Skeletal muscle satellite cell (primary cell): ENCODE measurements around the gene ENTPD1.
A peak's percentile ranks its signal among the peaks of the same experiment; 100 is the strongest.

Source experiments
- H3K27me3 ChIP-seq: 2 replicates; pipeline ENCODE4 v1.7.0; 2013; ENCODE audit warnings: low read length; ENCODE audit not compliant: control insufficient read depth, insufficient read depth
- H3K36me3 ChIP-seq: 2 replicates; pipeline ENCODE4 v1.7.0; 2013; ENCODE audit warnings: mild to moderate bottlenecking, control low read depth, low read length; ENCODE audit not compliant: insufficient read depth
- H3K4me1 ChIP-seq: 2 replicates; pipeline ENCODE4 v1.7.0; 2013; ENCODE audit warnings: low read length; ENCODE audit not compliant: control insufficient read depth, insufficient read depth
- H3K4me2 ChIP-seq: 2 replicates; pipeline ENCODE4 v1.7.0; 2013; ENCODE audit warnings: mild to moderate bottlenecking, low read length
- H3K4me3 ChIP-seq: 2 replicates; pipeline ENCODE4 v1.7.0; 2013; ENCODE audit warnings: low read length
- H3K9ac ChIP-seq: 2 replicates; pipeline ENCODE4 v1.7.0; 2013; ENCODE audit warnings: mild to moderate bottlenecking, low read depth, low read length, moderate library complexity
- H3K9me3 ChIP-seq: replicated peaks from 2 replicates; pipeline ENCODE4 v1.7.0; 2013; ENCODE audit warnings: mild to moderate bottlenecking, control low read depth, low read length

ENTPD1 gene

GRCh38 chr10:95835911-95836310, 79.9 kb downstream of the ENTPD1 start:
- Histone ChIP-seq H3K4me2 (no peak overlapping the region), H3K27me3 (no peaks in the 10 kb centered on the region), H3K9me3 (no peaks in the 10 kb centered on the region), H3K4me3 (no peak overlapping the region), H3K36me3 (no peaks in the 10 kb centered on the region), H3K9ac (no peak overlapping the region), H3K4me1 (no peaks in the 10 kb centered on the region)

DNA sequence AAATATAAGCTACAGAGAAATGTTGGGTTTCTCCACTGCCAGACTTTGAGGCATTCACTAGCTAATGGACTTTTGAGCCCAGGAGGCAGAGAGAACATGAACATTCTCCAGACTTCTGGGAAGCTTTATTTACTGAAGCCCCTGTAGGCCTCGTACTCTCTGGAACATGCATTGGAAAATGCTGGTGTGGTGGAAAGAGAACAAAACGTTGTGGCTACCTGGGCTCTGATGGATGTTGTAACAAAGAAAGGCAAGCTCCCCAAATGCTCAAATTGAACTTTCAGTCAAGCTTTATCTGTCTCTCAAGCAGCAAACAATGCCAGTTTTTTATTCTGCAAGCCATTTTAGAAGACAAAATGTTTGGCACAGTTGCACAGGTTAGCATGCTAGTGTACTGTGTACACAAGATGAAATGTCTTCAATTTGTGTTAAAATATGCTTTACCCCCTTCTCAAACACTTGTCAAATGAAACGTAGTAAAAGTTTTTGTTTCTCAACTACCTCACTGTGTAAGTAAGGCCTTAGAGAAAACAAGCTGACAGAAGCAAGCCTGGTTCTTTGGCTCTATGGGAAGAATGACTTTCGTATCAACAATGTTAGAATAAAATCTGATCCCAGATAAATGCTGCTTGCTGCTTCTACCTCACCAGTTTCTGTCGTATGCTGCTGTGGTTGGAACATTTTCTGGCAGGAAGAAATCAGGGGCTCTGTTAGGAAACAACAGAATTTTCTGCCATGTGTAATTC, 80.8 kb downstream of the ENTPD1 start:
- Histone ChIP-seq H3K9ac (no peak overlapping the region), H3K4me3 (no peak overlapping the region), H3K4me1 (no peaks in the 10 kb centered on the region), H3K36me3 (no peaks in the 10 kb centered on the region), H3K27me3 (no peaks in the 10 kb centered on the region), H3K4me2 (no peak overlapping the region), H3K9me3 (no peaks in the 10 kb centered on the region)

DNA sequence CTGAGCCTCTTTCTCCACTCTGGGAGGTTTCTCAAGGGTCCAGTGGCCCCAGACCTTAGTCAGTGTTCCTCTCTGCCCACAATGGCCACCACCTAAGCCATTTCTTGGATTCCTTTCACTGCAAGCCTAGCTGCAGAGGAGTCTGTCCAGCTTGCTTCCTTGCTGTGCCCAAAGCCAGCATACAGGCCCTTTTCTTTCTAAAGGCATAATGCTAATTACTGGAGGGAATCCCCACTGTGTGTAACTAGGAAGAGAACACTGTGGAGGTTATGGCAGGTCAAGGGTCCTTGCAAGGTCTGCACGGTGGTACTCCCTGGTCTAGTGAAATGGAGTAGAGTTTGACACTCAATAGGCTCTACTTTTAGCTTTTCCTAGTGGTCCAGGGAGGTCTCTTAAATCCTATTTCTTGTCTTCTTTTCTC, 81.4 kb downstream of the ENTPD1 start:
- no peaks in the 10 kb centered on the region for H3K9me3 ChIP-seq
- H3K4me3 ChIP-seq, result no peak overlapping the region
- no peaks in the 10 kb centered on the region for H3K4me1 ChIP-seq
- H3K9ac ChIP-seq, result no peak overlapping the region
- H3K4me2 ChIP-seq, result no peak overlapping the region
- no peaks in the 10 kb centered on the region for H3K36me3 ChIP-seq
- H3K27me3 ChIP-seq, result no peaks in the 10 kb centered on the region

- Histone ChIP-seq H3K4me3 (no peak overlapping the region), H3K9ac (no peak overlapping the region), H3K27me3 (no peaks in the 10 kb centered on the region), H3K9me3 (no peaks in the 10 kb centered on the region), H3K4me2 (no peak overlapping the region), H3K36me3 (no peaks in the 10 kb centered on the region), H3K4me1 (no peaks in the 10 kb centered on the region)
These were observed 81.8 kb downstream of the ENTPD1 start for GRCh38 chr10:95837783-95838182.

DNA sequence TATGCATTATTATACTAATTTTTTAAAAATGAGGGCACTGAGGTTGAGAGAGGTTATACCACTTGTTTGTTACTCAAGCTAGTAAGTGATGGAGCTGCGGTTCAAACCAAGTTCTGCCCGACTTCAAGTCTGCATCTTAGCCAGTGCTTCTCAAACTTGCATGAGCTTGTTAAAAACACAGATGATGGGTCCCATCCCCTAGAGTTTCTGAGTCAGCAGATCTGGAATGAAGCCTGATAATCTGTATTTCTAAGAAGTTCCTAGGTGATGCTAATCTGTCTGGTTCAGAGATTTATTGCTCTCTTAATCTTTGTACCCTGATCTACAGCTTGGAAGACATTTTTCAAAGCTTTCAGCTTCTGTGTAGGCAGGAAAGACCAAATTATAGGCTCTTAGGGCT, 84.2 kb downstream of the ENTPD1 start:
- Histone ChIP-seq H3K36me3 (no peaks in the 10 kb centered on the region), H3K4me3 (no peak overlapping the region), H3K9ac (no peak overlapping the region), H3K4me1 (no peaks in the 10 kb centered on the region), H3K4me2 (no peak overlapping the region), H3K9me3 (no peaks in the 10 kb centered on the region), H3K27me3 (peaks cover 2% of the 10 kb centered on the region)

GRCh38 chr10:95840681-95841080, 84.7 kb downstream of the ENTPD1 start:
- Histone ChIP-seq H3K4me3 (no peak overlapping the region), H3K9me3 (no peaks in the 10 kb centered on the region), H3K9ac (no peak overlapping the region), H3K27me3 (peaks cover 2% of the 10 kb centered on the region), H3K4me1 (no peaks in the 10 kb centered on the region), H3K36me3 (no peaks in the 10 kb centered on the region), H3K4me2 (no peak overlapping the region)

- H3K4me1 ChIP-seq, result no peaks in the 10 kb centered on the region
- H3K9ac ChIP-seq, result peak overlapping the region; percentile 27
These were observed 85.9 kb downstream of the ENTPD1 start for GRCh38 chr10:95841661-95842498.

DNA sequence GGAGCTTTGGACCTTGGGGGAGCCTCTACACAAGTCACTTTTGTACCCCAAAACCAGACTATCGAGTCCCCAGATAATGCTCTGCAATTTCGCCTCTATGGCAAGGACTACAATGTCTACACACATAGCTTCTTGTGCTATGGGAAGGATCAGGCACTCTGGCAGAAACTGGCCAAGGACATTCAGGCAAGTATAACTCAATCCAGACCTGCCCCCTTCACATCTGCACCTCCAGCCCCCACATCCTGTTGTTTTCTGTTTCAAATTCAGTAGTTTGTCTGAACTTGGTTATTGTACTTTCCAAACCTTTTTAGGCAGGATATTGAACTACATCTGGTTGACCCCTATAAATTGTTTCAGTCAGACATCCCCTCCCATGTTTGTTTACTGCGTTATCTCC, 89.4 kb downstream of the ENTPD1 start:
- no peak overlapping the region for H3K4me3 ChIP-seq
- no peaks in the 10 kb centered on the region for H3K4me1 ChIP-seq
- H3K9ac ChIP-seq, result no peak overlapping the region
- no peak overlapping the region for H3K4me2 ChIP-seq
- H3K27me3 ChIP-seq, result peaks cover 2% of the 10 kb centered on the region
- H3K9me3 ChIP-seq, result no peaks in the 10 kb centered on the region
- H3K36me3 ChIP-seq, result no peaks in the 10 kb centered on the region

More at GRCh38 chr10:95841661-95842498, 85.9 kb downstream of the ENTPD1 start:
- Histone ChIP-seq H3K9me3 (no peaks in the 10 kb centered on the region), H3K4me3 (no peak overlapping the region), H3K36me3 (no peaks in the 10 kb centered on the region), H3K27me3 (peaks cover 2% of the 10 kb centered on the region), H3K4me2 (no peak overlapping the region)

DNA sequence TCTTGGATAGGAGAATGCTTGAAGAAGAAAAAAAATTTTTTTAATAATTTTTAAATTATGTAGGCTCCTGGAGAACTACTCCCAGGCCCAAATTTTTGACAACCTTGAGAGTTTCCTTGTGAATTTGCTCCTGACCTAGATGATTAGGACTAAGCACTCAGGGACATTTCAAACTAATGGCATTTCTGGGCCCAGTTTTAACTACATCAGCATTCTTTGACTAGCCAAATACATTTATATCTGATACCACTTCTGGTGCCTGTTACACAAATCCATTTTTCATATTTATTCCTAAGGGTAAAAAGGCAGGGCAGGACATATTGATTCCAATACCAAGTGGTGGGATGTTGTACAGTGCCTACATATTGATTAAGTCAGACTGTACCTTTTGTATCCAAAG, 91.0 kb downstream of the ENTPD1 start:
- Histone ChIP-seq H3K27me3 (peaks cover 2% of the 10 kb centered on the region), H3K4me3 (no peak overlapping the region), H3K4me1 (no peaks in the 10 kb centered on the region), H3K36me3 (no peaks in the 10 kb centered on the region), H3K9me3 (no peaks in the 10 kb centered on the region), H3K9ac (no peak overlapping the region), H3K4me2 (no peak overlapping the region)

GRCh38 chr10:95848841-95849240, 92.9 kb downstream of the ENTPD1 start:
- Histone ChIP-seq H3K9ac (no peak overlapping the region), H3K4me1 (no peaks in the 10 kb centered on the region), H3K27me3 (no peaks in the 10 kb centered on the region), H3K4me3 (no peak overlapping the region), H3K9me3 (no peaks in the 10 kb centered on the region), H3K36me3 (no peaks in the 10 kb centered on the region), H3K4me2 (no peak overlapping the region)

GRCh38 chr10:95850791-95851190, 94.8 kb downstream of the ENTPD1 start:
- H3K36me3 ChIP-seq, result no peaks in the 10 kb centered on the region
- no peak overlapping the region for H3K9ac ChIP-seq
- H3K4me2 ChIP-seq, result no peak overlapping the region
- H3K4me3 ChIP-seq, result no peak overlapping the region
- H3K27me3 ChIP-seq, result no peaks in the 10 kb centered on the region
- H3K9me3 ChIP-seq, result no peaks in the 10 kb centered on the region
- no peaks in the 10 kb centered on the region for H3K4me1 ChIP-seq
